Nephron (organoid): ENCODE measurements around the gene PRRT3.
"Not testable (repeated sequence)": the region's sequence is repeated elsewhere in the genome, so short reads cannot be mapped to it uniquely, and the experiment has no call there.

Source experiments
- H3K27ac Mint-ChIP-seq, 3 experiments: 2 replicates each; pipeline ENCODE4 v1.8.0; 2020; ENCODE audit warnings: mixed read lengths in 3 of 3, mild to moderate bottlenecking in 2 of 3, moderate library complexity in 1 of 3
- H3K27me3 Mint-ChIP-seq: 2 replicates; pipeline ENCODE4 v1.8.0; 2021; ENCODE audit warnings: low read depth, mild to moderate bottlenecking, moderate library complexity, mixed read lengths
- H3K36me3 Mint-ChIP-seq: 2 replicates; pipeline ENCODE4 v1.8.0; 2020; ENCODE audit warnings: low read depth, mixed read lengths
- H3K4me1 Mint-ChIP-seq: 2 replicates; pipeline ENCODE4 v1.8.0; 2020; ENCODE audit warnings: mixed read lengths
- H3K4me3 Mint-ChIP-seq, 3 experiments: 2 replicates each; pipeline ENCODE4 v1.8.0; 2020; ENCODE audit warnings: mild to moderate bottlenecking in 3 of 3, mixed read lengths in 3 of 3, moderate library complexity in 2 of 3
- H3K9me3 Mint-ChIP-seq: 2 replicates; pipeline ENCODE4 v1.8.0; 2020; ENCODE audit warnings: mixed read lengths
- TF ChIP-seq, protein P1 (sequence below), 3 experiments: fragments of 200-600 bp; sonication (generic); IDR thresholded peaks; one replicate each; pipeline ENCODE4 v1.5.0; 2021; ENCODE audit warnings: antibody characterized with exemption in 3 of 3; ENCODE audit not compliant: unreplicated experiment in 3 of 3

Gene PRRT3

DNA sequence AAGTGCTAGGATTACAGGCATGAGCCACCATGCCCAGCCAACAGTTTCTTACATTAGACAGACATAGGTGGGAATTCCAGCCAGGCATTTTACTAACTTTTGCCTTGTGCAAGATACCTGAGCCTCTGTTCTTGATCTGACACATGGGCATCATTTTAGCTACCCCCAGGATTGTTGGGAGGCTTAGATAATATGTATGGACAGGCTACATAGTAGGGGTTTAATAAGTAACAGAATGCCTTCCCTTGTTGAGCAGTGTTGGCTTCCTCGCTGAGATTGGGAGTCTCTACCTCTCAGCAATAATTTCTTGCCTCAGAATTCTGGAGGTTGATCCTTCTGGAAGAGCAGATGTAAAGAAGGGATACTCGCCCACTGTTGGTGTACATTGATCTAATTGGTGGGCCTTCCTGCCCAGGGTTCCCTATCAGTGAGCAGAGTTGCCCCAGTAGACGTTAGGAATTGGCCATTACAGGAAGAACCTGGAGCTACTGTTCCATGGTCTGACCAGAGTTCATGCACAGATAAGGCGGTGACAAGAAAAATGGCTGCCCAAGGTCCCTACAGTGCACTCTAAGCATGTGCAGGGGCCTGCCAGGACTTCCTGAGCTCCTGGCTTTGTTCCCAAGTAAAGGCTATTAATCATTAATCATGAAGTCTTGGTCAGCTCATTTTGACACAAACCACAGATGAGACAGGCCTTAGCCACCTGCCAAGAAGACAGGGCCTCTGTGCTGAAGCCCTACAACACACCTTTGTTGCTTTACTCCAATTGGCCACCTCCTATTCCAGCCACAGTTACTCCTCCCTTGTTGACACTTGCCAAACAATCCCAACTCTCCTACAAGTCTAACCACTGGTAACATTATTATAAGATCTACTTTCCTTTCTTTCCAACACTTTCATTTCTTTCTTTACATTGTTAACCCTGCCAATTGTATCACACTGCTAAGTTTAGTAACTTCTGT, 54.5 kb downstream of the PRRT3 start:
- Mint-ChIP-seq H3K36me3 (peaks cover 25% of the 10 kb centered on the region), H3K4me1 (peaks cover 40% of the 10 kb centered on the region), H3K27me3 (no peaks in the 10 kb centered on the region), H3K4me3 (peak overlapping the region in 1 of 3 experiments; percentile 2), H3K27ac (peak overlapping the region; percentile 84 to 89 (median 88)), H3K9me3 (no peaks in the 10 kb centered on the region)
- TF ChIP-seq, protein P1, sequence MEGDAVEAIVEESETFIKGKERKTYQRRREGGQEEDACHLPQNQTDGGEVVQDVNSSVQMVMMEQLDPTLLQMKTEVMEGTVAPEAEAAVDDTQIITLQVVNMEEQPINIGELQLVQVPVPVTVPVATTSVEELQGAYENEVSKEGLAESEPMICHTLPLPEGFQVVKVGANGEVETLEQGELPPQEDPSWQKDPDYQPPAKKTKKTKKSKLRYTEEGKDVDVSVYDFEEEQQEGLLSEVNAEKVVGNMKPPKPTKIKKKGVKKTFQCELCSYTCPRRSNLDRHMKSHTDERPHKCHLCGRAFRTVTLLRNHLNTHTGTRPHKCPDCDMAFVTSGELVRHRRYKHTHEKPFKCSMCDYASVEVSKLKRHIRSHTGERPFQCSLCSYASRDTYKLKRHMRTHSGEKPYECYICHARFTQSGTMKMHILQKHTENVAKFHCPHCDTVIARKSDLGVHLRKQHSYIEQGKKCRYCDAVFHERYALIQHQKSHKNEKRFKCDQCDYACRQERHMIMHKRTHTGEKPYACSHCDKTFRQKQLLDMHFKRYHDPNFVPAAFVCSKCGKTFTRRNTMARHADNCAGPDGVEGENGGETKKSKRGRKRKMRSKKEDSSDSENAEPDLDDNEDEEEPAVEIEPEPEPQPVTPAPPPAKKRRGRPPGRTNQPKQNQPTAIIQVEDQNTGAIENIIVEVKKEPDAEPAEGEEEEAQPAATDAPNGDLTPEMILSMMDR (IDR thresholded peaks at IDR 0.05; ENCODE audit: unreplicated experiment in 3 of 3), result no peak

DNA sequence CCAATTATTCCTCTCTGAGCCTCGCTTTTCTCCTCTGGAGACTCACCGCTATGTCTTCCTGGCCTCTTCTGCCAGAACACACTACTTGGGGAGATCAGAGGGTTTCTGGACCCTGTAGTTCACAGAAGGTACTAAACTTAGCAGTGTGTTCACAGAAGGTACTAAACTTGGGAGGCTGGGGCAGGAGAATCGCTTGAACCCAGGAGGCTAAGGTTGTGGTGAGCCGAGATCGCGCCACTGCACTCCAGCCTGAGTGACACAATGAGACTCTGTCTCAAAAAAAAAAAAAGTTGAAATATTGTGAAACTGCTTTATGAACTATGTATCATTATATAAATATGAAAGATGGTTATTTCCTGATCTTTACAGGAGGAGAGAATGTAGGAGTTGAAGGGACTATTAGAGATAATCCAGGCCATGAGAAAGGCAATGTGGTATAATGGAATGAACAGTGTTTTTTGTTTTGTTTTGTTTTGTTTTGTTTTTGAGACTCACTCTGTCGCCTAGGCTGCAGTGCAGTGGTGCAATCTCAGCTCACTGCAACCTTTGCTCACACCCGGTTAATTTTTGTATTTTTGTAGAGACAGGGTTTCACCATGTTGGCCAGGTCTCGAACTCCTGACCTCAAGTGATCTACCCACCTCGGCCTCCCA, 55.3 kb downstream of the PRRT3 start:
- peaks cover 46% of the 10 kb centered on the region for H3K4me1 Mint-ChIP-seq
- peak overlapping the region; percentile 84 to 89 (median 88) for H3K27ac Mint-ChIP-seq
- not testable (repeated sequence) for H3K9me3 Mint-ChIP-seq, H3K27me3 Mint-ChIP-seq, H3K4me3 Mint-ChIP-seq
- H3K36me3 Mint-ChIP-seq, result peaks cover 30% of the 10 kb centered on the region

DNA sequence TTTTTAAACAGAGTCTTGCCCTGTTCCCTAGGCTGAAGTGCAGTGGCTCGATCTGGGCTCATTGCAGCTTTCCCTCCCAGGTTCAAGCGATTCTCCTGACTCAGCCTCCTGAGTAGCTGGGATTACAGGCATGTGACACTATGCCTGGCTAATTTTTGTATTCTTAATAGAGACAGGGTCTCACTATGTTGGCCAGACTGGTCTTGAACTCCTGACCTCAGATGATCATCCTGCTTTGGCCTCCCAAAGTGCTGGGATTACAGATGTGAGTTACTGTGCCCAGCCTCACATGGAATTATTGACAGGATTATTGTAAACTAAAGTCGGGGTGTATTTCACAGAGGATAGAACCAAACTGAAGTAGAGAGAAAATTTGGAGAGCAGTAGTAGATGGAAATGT, 56.5 kb downstream of the PRRT3 start:
- not testable (repeated sequence) for H3K9me3 Mint-ChIP-seq, H3K4me3 Mint-ChIP-seq, H3K27me3 Mint-ChIP-seq
- Mint-ChIP-seq H3K36me3 (peaks cover 30% of the 10 kb centered on the region), H3K27ac (peak overlapping the region in 2 of 3 experiments; percentile 31 to 73), H3K4me1 (peaks cover 55% of the 10 kb centered on the region)
